Tibial nerve (tissue), 4 donors: ENCODE measurements around the gene USP13.

Experiments used
- CTCF ChIP-seq, 5 experiments: fragments of 200-600 bp in 3 of 5; fragments of 450-650 bp in 2 of 5; sonication (generic) in 3 of 5; IDR thresholded peaks; one replicate each; pipeline ENCODE4 v1.5.1; 2016 to 2019; ENCODE audit warnings: antibody characterized with exemption in 5 of 5, mild to moderate bottlenecking in 3 of 5, moderate library complexity in 2 of 5
- EP300 ChIP-seq, 2 donors: sonication (generic); formaldehyde crosslinking; IDR thresholded peaks; one replicate each; pipeline ENCODE4 v1.6.1; 2017; ENCODE audit warnings: antibody characterized with exemption in 2 of 2, mild to moderate bottlenecking in 1 of 2
- POLR2A ChIP-seq, 2 donors: fragments of 450-650 bp; IDR thresholded peaks; one replicate each; pipeline ENCODE4 v1.6.1; 2017; ENCODE audit warnings: antibody characterized with exemption in 2 of 2, mild to moderate bottlenecking in 2 of 2, moderate library complexity in 2 of 2

- TF ChIP-seq CTCF (IDR thresholded peaks at IDR 0.05): no peak
- no peak for TF ChIP-seq POLR2A (IDR thresholded peaks at IDR 0.05)
- no peak for TF ChIP-seq EP300 (IDR thresholded peaks at IDR 0.05)
These were observed 81.8 kb downstream of the USP13 start for GRCh38 chr3:179734497-179735281.
